SK-N-SH treated with all-trans-retinoic acid at 6 μM for 48 hours (cell line): Measurements from ENCODE around the gene PLCL2.

ENCODE experiments used
- ATAC-seq: fragments of 200-7000 bp; cut with Tn5 transposase; 3 replicates; pipeline ENCODE4 v1.9.1; 2020; ENCODE audit warnings: mild to moderate bottlenecking, moderate library complexity
- BACH2 ChIP-seq: fragments of 250-450 bp; sonication (Bioruptor Pico); IDR thresholded peaks from 2 replicates; pipeline ENCODE4 v1.9.0; 2021; ENCODE audit warnings: mild to moderate bottlenecking, borderline replicate concordance
- CSDC2 ChIP-seq: fragments of 250-450 bp; sonication (Bioruptor Pico); IDR thresholded peaks from 2 replicates; pipeline ENCODE4 v1.5.0; 2020; ENCODE audit warnings: mild to moderate bottlenecking, moderate library complexity
- CSRNP3 ChIP-seq: fragments of 250-450 bp; sonication (Bioruptor Pico); IDR thresholded peaks from 2 replicates; pipeline ENCODE4 v1.5.1; 2021; ENCODE audit warnings: mild to moderate bottlenecking, moderate library complexity
- ESRRG ChIP-seq: fragments of 250-450 bp; sonication (Bioruptor Pico); IDR thresholded peaks from 2 replicates; pipeline ENCODE4 v1.6.1; 2021; ENCODE audit warnings: mild to moderate bottlenecking
- GLIS3 ChIP-seq: fragments of 250-450 bp; sonication (Bioruptor Pico); IDR thresholded peaks from 2 replicates; pipeline ENCODE4 v1.5.0; 2020; ENCODE audit warnings: mild to moderate bottlenecking, moderate library complexity
- ISL1 ChIP-seq: fragments of 250-450 bp; sonication (Bioruptor Pico); IDR thresholded peaks from 2 replicates; pipeline ENCODE4 v2.1.2; 2022; ENCODE audit warnings: mild to moderate bottlenecking, moderate library complexity
- OSR1 ChIP-seq: fragments of 250-450 bp; sonication (Bioruptor Pico); IDR thresholded peaks from 2 replicates; pipeline ENCODE4 v1.8.0; 2022; ENCODE audit warnings: moderate library complexity, mild to moderate bottlenecking, inconsistent platforms
- PATZ1 ChIP-seq: fragments of 250-450 bp; sonication (Bioruptor Pico); IDR thresholded peaks from 2 replicates; pipeline ENCODE4 v1.8.0; 2020; ENCODE audit warnings: mild to moderate bottlenecking, moderate library complexity, borderline replicate concordance
- POU6F1 ChIP-seq: fragments of 250-450 bp; sonication (Bioruptor Pico); IDR thresholded peaks from 2 replicates; pipeline ENCODE4 v1.8.0; 2021; ENCODE audit warnings: low read depth, mild to moderate bottlenecking, moderate library complexity, borderline replicate concordance
- PPARA ChIP-seq: fragments of 250-450 bp; sonication (Bioruptor Pico); IDR thresholded peaks from 2 replicates; pipeline ENCODE4 v1.5.0; 2020; ENCODE audit warnings: mild to moderate bottlenecking, borderline replicate concordance
- RARB ChIP-seq: fragments of 250-450 bp; sonication (Bioruptor Pico); IDR thresholded peaks from 2 replicates; pipeline ENCODE4 v1.8.0; 2021; ENCODE audit warnings: mild to moderate bottlenecking, moderate library complexity
- SNAI2 ChIP-seq: fragments of 250-450 bp; sonication (Bioruptor Pico); IDR thresholded peaks from 2 replicates; pipeline ENCODE4 v1.5.0; 2020; ENCODE audit warnings: mild to moderate bottlenecking, moderate library complexity
- TCF4 ChIP-seq: fragments of 250-450 bp; sonication (Bioruptor Pico); IDR thresholded peaks from 2 replicates; pipeline ENCODE4 v1.8.0; 2021; ENCODE audit warnings: mild to moderate bottlenecking, moderate library complexity, borderline replicate concordance
- TOX ChIP-seq: fragments of 250-450 bp; sonication (Bioruptor Pico); IDR thresholded peaks from 2 replicates; pipeline ENCODE4 v1.8.0; 2021; ENCODE audit warnings: mild to moderate bottlenecking, moderate library complexity, borderline replicate concordance
- TSHZ2 ChIP-seq: fragments of 250-450 bp; sonication (Bioruptor Pico); IDR thresholded peaks from 2 replicates; pipeline ENCODE4 v1.5.0; 2020; ENCODE audit warnings: mild to moderate bottlenecking, moderate library complexity
- ZC3H10 ChIP-seq: fragments of 250-450 bp; sonication (Bioruptor Pico); IDR thresholded peaks from 2 replicates; pipeline ENCODE4 v1.5.1; 2021; ENCODE audit warnings: mild to moderate bottlenecking, moderate library complexity
- ZFP3 ChIP-seq: fragments of 250-450 bp; sonication (Bioruptor Pico); IDR thresholded peaks from 2 replicates; pipeline ENCODE4 v1.5.0; 2020; ENCODE audit warnings: mild to moderate bottlenecking, moderate library complexity
- ZNF565 ChIP-seq: fragments of 450-650 bp; formaldehyde crosslinking; conservative IDR thresholded peaks from 2 replicates; pipeline ENCODE4 v1.5.0; 2020; ENCODE audit warnings: low read depth, mild to moderate bottlenecking, moderate library complexity
- ZNF70 ChIP-seq: fragments of 450-650 bp; formaldehyde crosslinking; IDR thresholded peaks from 2 replicates; pipeline ENCODE4 v1.5.0; 2020; ENCODE audit warnings: mild to moderate bottlenecking, moderate library complexity
- ZNF8 ChIP-seq: fragments of 450-650 bp; formaldehyde crosslinking; IDR thresholded peaks from 2 replicates; pipeline ENCODE4 v1.5.0; 2020; ENCODE audit warnings: mild to moderate bottlenecking, moderate library complexity

Gene PLCL2

GRCh38 chr3:16908896-16909295 is 24.1 kb downstream of the PLCL2 start (continued):
- TF ChIP-seq POU6F1 (no peak), ZFP3 (CRISPR knock-in tag) (no peak), PPARA (no peak)

- ATAC-seq = no peak
- TF ChIP-seq ZNF8 (CRISPR knock-in tag) = no peak
- TF ChIP-seq ZNF70 (CRISPR knock-in tag) = no peak
- no peak for TF ChIP-seq ESRRG
- no peak for TF ChIP-seq RARB
- TF ChIP-seq ZFP3 (CRISPR knock-in tag) = no peak
- TF ChIP-seq SNAI2 (CRISPR knock-in tag) = no peak
- no peak for TF ChIP-seq CSDC2 (CRISPR knock-in tag)
- TF ChIP-seq ISL1 (CRISPR knock-in tag) = no peak
- TF ChIP-seq BACH2 = no peak
- no peak for TF ChIP-seq ZNF565 (CRISPR knock-in tag)
- TF ChIP-seq POU6F1 = no peak
- TF ChIP-seq GLIS3 (CRISPR knock-in tag) = no peak
- no peak for TF ChIP-seq TCF4 (CRISPR knock-in tag)
- no peak for TF ChIP-seq ZC3H10 (CRISPR knock-in tag)
- no peak for TF ChIP-seq CSRNP3 (CRISPR knock-in tag)
- TF ChIP-seq OSR1 (CRISPR knock-in tag) = no peak
- no peak for TF ChIP-seq PATZ1 (CRISPR knock-in tag)
- no peak for TF ChIP-seq TSHZ2 (CRISPR knock-in tag)
Observed at GRCh38 chr3:16909802-16910201, 25.0 kb downstream of the PLCL2 start.

- ATAC-seq = no peak
Observed at GRCh38 chr3:16910207-16910606, 25.5 kb downstream of the PLCL2 start.

More at GRCh38 chr3:16910207-16910606, 25.5 kb downstream of the PLCL2 start:
- TF ChIP-seq PPARA = no peak
- no peak for TF ChIP-seq POU6F1
- no peak for TF ChIP-seq TOX (CRISPR knock-in tag)
- TF ChIP-seq, all 23 proteins: peak for 0
